GM18873 (cell line): Measurements from ENCODE around the gene PLK4.

ENCODE experiments used
- ATAC-seq: cut with Tn5 transposase; IDR thresholded peaks from one replicate; pipeline ENCODE4 v1.9.1; 2021; ENCODE audit warnings: mild to moderate bottlenecking, moderate library complexity, moderate number of reproducible peaks; ENCODE audit not compliant: unreplicated experiment, low FRiP score

Gene PLK4

DNA sequence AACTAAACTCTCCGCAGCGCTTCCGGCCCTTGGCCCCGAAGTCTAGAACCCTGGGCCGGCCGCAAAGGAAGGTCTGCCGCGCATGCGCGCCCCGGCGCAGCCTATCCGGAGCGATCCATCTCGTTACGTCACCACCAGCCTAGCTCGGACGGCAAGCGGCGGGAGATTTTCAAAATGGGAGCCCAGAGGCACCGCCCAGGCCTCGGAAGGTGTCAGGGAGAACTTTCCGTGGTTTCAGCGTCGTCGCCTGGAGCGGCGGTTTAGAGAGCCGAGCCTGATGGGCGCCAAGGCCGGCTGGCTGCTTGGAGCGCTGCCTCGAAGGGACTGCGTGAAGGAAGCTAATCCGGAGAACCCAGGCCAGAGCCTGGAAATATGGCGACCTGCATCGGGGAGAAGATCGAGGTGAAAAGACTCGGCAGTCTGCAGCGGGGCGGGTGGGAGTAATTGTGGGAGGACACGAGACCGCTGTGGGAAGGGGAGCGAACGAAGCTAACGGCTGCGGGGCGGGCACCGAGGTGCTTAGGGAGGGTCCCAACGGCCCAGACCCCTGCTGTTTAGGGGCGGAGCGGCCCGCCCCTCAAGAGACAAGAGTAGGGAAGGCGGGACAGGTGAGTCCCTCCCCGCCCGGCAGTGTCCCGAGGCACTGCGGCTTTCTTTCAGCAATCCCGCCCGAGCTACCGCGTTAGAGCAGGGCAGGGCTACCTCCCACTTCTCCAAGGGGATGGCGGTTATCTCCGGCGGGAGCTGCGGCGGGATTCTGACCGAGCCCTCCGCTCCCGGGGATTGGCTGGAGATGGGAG, at the start of gene PLK4:
Gene PLK4 (plus strand): TSS at position 131 of the 800 bp plus-strand sequence. CDS start 242 bp downstream, at position 373.
- peak; percentile 90 for ATAC-seq

DNA sequence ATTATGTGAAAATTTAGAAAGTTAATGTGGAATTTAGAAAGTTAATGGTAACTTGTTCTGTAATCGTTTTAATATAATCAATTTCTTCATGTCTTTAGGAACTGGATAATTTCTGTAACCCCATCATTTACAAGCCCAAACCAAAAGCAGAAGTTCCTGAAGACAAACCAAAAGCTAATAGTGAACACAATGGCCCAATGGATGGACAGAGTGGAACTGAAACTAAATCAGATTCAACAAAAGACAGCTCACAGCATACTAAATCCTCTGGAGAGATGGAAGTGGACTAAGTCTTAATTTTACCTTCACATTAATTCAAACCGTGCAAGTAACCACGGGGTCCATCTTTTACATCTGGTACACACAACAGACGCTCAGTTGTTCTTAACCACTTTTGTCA, 48.1 kb upstream of the PLK4 start:
- ATAC-seq: peak; percentile 63

DNA sequence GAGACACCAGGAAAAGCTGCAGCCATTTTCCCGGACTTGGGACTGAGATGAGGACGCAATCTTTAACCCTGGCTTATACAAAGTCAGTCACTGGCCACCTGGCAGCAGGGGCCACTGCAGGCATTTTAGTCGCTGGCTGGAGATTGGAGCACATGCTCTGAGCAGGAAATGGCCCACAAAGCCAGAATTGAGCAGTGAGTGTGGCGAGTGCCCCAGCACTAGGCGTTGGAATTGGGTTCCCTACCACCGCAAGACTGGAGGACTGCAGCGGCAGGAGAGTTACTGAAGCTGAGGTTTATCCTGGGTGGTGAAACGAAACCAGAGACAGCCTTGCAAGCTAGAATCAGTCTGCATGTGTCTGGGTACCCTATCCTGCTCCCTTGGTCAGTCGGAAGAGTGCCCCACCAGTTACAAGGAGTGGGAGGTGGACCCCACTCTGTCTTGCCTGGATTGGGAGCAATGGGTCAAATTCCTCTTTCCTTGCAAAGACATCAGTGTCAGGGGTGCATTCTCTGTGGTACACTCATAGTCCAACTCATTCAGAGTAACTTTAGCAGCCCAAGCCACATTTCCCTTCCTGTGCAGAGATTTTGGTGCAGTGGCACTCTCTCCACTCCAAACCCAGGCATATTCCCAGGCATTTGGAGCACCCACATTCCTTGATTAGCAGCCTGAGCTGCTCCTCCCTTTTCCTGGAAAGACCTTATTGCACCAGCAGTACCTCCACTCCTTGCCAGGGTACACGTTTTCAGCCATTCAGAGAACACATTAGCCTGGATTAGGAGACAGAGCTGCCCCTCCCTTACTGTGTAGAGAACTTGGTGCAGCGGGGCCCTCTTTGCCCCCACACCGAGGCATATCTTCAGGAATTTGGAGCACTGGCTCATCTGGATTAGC, 36.7 kb upstream of the PLK4 start:
- ATAC-seq: no peak

DNA sequence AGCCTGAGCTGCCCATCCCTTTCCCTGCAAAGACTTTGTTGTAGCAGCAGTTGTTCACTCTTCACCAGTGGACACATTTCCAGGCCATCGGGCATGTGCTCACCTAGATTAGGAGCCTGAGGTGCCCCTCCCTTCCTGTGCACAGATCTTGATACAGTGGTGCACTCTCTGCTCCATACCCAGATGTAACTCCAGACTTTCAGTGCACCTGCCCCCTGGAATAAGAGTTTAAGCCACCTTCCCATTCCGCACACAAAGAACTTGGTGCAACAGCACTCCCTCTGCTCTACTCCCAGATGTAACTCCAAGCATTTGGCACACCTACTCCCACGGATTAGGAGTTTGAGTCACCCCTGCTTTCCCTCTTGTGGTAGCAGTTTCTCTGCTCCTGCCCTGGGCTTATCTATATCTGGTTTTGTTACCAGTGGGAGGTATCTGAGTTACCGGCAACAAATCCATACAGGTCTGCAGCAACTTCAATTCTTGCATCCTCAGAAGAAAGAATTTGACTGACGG, 36.0 kb upstream of the PLK4 start:
- ATAC-seq: no peak

DNA sequence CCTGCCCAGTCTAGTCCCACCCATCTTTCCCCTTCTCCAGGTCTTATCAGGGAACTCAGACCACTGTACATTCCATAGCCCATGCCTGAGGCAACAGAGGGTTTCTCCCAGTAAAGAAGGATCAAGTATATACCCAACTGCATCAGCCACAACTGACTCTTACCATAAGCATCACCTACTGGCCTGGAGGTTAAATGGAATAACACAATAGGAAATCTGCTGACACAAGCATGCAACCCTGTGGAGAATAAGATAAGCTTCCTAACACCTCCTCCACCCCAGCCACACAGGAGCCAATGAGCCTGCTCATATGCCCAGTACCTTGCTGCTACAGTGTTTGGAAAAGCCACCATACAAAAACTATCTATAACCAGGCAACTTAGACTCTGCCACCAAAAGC, 34.6 kb upstream of the PLK4 start:
- no peak for ATAC-seq

DNA sequence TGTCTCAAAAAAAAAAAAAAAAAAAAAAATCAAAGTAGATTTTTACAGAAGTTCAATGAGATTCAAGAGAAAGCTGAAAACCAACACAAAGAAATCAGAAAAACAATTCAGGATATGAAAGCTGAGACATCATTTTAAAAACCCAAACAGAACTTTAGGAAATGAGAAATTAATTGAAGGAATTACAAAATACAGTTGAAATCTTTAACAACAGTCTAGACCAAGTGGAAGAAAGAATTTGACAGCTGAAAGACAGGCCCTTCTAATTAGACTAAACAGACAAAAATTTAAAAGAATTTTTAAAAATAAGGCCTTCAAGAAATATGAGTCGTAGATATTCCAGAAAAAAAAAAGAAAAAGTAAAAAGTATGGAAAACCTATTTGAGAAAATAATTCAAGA, 33.9 kb upstream of the PLK4 start:
- no peak for ATAC-seq

DNA sequence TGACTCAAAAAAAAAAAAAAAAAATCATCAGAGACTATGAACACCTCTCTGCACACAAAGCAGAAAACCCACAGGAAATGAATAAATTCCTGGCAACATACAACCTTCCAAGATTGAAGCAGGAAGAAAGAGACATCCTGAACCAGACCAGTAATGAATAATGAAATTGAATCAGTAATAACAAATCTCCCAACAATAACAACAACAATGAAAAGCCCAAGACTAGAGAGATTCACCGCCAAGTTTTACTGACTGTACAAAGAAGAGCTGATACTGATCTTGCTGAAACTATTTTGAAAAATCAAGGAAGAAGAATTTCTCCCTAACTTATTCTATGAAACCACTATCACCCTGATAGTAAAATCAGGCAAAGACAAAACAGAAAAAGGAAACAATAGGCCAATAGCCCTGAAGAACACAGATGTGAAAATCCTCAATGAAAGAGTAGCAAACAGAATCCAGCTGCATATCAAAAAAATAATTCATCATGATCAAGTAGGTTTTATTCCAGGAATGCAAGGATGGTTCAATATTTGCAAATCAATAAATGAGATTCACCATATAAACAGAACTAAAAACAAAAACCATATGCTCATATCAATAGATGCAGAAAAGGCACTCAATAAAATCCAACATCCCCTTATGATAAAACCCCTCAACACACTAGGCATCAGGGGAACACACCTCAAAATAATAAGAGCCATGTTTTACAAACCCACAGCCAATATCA, 31.0 kb upstream of the PLK4 start:
- ATAC-seq: no peak

DNA sequence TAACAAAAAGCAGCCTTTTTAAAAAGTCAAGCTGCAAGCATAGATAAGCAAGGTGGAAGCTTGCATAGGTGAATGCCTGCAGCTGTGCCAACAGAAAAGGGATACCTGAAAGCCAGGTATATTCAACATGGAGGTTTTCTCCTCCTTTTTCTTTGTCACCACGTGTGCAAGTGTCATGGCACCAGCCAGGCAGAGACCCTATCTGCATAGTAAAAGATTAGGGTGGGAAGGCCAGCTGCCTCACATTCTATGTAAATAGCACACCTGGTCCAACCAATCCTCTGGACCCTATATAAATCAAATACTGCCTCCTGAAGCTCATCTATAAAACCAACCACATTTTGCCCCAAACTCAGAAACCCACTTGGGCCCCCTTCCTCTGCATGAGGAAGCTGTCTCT, 28.0 kb upstream of the PLK4 start:
- ATAC-seq: no peak

DNA sequence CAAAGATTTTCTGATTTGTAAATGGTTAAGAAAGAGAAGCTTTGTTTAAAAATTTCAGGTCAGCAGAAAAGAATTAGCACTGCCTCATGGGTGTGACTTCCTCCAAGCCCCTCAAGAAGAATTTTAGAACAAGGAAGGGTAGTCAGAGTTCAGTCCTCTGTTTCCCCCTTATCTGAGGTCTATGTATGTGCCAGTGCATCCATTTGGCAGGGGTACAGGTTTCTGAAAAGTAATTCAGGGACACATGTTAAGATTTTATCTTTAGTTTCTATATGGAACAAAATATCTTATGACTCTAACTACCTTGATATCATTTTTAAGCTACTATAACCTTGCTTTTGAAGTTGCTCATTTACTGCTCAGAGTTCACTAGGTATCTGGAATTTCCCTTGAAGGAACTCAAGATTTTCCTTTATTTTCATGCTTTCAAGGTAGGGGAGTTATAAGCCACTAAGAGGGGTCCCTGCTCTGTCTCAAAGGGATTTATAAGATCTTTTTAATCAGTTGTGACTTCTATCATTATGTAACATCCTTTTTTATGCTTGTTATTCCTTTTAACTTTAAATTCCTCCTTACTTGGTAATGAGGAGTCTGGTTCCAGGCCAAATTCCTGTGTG, 24.4 kb upstream of the PLK4 start:
- peak; percentile 12 for ATAC-seq

DNA sequence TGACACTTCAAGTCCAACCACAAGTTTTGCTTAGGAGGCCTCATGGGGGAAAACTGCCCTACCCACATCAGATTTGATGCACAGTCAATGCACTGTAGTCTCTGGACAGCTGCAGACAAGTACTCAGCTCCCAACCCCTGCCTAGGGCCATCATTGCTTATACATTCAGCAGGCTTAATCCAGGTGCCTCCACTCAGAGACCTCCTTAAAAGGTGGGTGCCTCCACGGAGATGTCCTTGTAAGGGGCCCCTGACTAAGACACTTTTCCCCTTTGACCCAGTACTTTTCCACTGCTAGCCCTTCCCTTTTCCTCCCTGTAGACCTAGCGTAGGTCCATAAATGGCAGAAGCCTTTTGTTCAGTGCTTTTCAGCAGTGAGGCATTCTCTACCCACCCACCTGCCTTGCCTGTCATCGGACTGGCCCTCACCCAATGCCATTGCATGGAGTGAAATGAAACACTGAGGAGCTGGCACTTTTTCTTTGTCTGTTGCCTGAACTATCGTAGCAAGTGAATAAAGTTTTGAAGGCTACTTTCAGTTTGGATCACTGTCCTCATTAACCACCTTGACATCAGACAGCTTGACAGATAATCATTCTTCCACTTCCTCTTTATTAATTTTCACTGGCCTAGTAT, 23.8 kb upstream of the PLK4 start:
- peak; percentile 81 for ATAC-seq

DNA sequence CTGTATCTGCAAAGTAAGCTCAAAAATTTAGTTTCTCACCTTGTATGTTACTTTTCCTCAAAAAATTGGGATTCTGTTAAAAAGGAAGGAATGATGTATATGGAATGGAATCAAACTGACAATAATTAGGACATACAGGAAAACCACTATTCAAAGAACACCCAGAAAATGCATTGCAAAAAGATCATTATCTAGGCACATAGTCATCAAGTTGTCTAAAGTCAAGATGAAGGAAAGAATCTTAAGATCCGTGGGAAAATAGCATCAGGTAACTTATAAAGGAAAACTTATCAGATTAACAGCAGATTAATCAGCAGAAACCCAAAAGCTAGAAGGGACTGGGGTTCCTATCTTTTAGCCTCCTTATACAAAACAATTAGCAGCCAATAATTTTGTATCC, 23.1 kb upstream of the PLK4 start:
- no peak for ATAC-seq

DNA sequence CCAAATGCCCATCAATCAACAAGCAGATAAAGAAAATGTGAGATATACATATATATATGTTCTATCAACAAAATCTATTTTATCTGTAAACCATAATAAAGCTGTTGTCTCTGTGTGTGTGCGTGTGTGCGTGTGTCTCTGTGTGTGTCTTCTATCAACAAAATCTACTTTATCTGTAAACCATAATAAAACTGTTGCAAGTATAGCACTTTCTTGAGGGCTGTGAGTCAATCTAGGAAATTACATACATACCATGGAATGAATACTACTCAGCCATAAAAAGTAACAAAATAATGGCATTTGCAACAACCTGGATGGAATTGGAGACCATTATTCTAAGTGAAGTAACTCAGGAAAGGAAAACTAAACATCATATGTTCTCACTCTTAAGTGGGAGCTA, 12.5 kb upstream of the PLK4 start:
- ATAC-seq: no peak

DNA sequence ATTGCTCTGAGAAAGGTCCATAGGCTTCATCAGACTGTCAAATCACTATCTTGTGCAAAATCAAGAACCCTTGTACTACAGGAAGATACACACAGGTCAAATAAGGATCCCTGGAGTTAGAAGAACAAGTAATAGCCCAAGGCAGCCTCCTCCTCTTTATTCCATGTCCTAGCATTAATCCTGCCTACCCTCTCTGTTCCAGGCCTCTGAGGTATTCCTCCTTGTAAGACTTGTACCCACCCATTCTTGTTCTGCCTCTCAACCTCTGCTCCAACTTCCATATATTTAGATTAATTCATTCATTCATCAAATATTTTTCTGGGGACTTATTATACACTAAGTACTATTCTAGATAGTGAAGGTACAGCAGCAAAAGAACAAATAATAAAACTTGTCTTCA, 10.4 kb upstream of the PLK4 start:
- ATAC-seq: no peak

DNA sequence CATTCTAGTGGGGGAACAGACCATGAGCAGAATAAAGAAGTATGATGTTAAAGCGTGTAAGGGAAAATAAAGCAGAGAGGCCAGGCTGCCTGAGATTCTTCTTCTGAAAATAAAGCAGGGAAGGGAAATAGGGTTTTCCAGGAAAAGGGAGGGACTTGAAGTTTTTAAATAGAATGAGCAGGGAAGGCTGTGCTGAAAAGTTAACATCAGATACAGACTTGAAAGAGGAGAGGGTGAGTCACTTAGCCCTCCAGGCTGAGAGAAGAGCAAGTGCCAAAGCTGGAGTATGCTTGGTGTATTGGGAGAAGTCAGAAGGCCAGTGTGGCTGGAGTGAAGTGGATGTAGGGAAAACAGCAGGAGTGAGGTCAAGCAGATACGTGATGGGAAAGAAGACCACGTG, 10.0 kb upstream of the PLK4 start:
- no peak for ATAC-seq

DNA sequence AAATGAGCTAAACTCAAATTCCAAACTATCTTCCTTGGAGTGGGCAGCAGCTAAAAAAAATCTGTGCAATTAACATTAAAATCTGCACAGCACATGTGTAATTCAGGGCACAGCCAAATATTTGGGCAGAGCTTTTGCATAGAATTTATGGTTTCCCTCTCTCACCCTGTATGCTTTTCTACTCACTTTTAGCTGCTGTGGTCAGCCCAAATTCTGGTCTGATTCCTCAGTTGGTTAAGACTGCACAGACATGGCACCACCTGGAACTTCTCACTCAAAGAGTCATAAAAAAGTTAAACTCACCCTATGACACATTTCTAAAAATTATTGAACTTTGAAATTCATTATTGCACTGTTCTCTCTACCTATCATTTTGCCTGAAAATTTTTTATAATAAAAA, 4.9 kb upstream of the PLK4 start:
- no peak for ATAC-seq

DNA sequence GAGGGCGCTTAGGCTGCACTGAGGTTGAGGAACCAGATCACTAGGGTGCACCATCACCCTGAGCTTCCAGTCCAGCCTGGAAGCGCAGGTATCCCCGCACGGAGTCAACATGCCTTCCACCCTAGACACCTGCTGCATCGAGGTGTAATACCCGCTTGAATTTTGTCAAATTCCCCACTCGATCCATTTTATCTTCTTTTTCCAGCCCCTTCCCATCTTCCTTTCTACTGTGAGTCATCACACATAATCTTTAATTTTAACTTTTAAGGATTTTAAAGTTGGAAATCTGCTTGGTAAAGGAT, 821 bp downstream of the PLK4 start:
- peak; percentile 30 for ATAC-seq

DNA sequence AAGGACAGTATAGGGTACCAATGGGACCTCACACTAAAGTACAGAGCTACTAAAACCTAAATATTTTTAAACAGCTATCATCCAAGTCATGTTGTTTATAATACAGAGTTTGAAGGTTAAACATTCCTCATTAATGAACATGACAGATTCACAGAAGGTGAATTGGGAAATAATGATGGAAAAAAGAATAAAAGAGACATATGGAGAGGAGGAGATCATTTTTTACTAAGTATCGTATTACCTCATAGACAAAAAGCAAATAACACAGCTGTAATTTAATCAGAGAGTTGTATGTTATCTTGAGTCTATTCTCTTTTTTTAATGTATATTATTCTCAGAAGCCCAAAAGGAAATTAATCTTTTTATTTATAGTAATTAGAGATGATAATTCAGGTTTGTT, 7.9 kb downstream of the PLK4 start:
- ATAC-seq: no peak

DNA sequence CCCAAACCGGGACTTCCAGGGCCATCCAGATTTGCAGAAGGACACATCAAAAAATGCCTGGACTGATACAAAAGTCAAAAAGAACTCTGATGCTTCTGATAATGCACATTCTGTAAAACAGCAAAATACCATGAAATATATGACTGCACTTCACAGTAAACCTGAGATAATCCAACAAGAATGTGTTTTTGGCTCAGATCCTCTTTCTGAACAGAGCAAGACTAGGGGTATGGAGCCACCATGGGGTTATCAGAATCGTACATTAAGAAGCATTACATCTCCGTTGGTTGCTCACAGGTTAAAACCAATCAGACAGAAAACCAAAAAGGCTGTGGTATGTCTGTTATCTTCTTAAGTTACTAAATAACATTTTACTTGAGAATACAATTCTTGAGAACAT, 9.2 kb downstream of the PLK4 start:
- ATAC-seq: no peak

DNA sequence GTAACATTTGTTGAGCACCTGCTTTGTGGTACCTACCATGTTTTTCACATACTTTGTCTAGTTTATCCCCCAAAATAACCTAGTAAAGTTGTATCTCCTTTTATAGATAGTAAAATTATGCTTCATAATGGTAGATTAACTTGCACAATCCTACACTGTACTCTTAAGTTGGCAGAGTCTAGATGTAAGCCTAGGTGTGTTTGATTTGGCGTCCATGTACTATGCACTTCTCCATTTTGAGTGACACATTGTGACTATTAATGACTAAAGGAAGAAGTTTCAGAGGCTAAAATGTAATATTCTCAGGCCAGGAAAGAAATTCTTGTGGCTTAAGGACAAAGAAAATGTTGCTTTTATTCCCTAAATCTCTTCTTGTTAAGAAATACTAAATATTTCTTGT, 15.4 kb downstream of the PLK4 start:
- ATAC-seq: no peak

DNA sequence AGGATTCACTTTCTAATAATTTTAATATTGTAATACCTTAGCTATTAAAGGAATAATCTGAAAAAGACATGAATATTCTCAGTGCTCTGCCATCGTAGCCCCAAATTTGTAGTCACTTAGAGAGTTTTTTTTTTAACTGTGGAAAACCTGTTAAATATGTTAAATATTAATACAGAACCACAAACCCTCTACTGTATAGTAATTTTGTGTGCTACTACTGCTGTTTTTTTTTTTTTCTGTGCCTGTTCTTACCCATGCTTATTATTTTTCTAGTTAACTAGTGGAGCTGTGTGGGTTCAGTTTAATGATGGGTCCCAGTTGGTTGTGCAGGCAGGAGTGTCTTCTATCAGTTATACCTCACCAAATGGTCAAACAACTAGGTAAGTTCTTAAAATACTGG, 15.8 kb downstream of the PLK4 start:
- ATAC-seq: no peak
